D721Med (cell line): ENCODE measurements around the gene ZNF652.

Experiments
- DNase-seq: peaks from one replicate; pipeline ENCODE4 v3.0.0; 2011; ENCODE audit warnings: low spot score; ENCODE audit not compliant: insufficient read length
- FAIRE-seq: peaks from 2 replicates; lab custom pipeline; 2011; peaks lifted over from hg19 to GRCh38; lab: Jason Lieb, UNC
- CTCF ChIP-seq: IDR thresholded peaks from 2 replicates; pipeline ENCODE4 v1.5.1; 2012; ENCODE audit warnings: mild to moderate bottlenecking, control low read depth; ENCODE audit not compliant: insufficient read depth; ENCODE audit errors: missing control alignments

The ZNF652 gene

GRCh38 chr17:49404361-49404760, 42.3 kb upstream of the ZNF652 start:
- TF ChIP-seq CTCF = no peak
- no peak for DNase-seq
- no peak for FAIRE-seq

GRCh38 chr17:49403514-49404289, 41.7 kb upstream of the ZNF652 start:
- FAIRE-seq = no peak
- no peak for DNase-seq
- no peak for TF ChIP-seq CTCF

- FAIRE-seq (no peak), DNase-seq (peak; percentile 44)
- TF ChIP-seq CTCF = no peak
Measured at GRCh38 chr17:49402706-49403105, 40.7 kb upstream of the ZNF652 start.

GRCh38 chr17:49401971-49402611, 40.0 kb upstream of the ZNF652 start:
- DNase-seq = no peak
- TF ChIP-seq CTCF = no peak
- no peak for FAIRE-seq

DNA sequence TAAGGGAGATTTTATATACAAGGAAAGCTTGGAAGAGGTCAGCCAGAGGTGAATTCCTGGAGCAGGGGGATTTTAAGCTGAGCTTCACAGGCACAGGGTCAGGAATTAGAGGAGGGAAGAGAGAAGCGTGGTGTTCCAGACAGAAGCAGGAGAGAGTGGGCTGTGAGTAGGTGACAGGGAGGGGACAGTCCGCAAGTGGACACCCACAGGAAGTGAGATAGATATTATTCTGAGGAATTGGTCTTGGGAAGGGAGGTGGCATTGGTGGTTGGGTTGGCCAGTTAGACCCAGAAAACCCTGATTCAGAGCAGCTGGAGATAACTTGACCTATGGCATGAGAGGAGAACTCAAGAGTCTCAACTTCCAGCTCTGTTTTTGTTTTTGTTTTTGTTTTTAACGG, 37.9 kb upstream of the ZNF652 start:
- DNase-seq (no peak), FAIRE-seq (no peak)
- TF ChIP-seq CTCF = no peak

GRCh38 chr17:49397586-49397985, 35.5 kb upstream of the ZNF652 start:
- FAIRE-seq (no peak), DNase-seq (no peak)
- TF ChIP-seq CTCF = no peak

- FAIRE-seq (no peak), DNase-seq (no peak)
- TF ChIP-seq CTCF = no peak
Measured at GRCh38 chr17:49393491-49394255, 31.6 kb upstream of the ZNF652 start.
